Karpas-422 (cell line): ENCODE measurements around the gene CD276. TPM values are rescaled to one million over a fixed set of nuclear protein-coding genes. Genes with fewer than 3 reads are reported as not detected.

Experiments
- DNase-seq: peaks from one replicate; pipeline ENCODE4 v3.0.0-alpha.2; 2015
- H2AFZ ChIP-seq: fragments of 200-600 bp; sonication (generic); 2 replicates; pipeline ENCODE4 v1.6.1; 2014; ENCODE audit warnings: antibody characterized with exemption, low read length, mixed read lengths
- H3K27ac ChIP-seq: fragments of 200-600 bp; sonication (generic); 2 replicates; pipeline ENCODE4 v1.5.1; 2014; ENCODE audit warnings: mild to moderate bottlenecking, low read length, moderate library complexity
- H3K27me3 ChIP-seq: fragments of 200-600 bp; sonication (generic); 2 replicates; pipeline ENCODE4 v1.6.1; 2014; ENCODE audit warnings: low read length, mixed read lengths
- H3K36me3 ChIP-seq: fragments of 200-600 bp; sonication (generic); 2 replicates; pipeline ENCODE4 v1.6.1; 2014; ENCODE audit warnings: low read length, mixed read lengths; ENCODE audit not compliant: insufficient read depth
- H3K4me1 ChIP-seq: fragments of 200-600 bp; sonication (generic); 2 replicates; pipeline ENCODE4 v1.6.1; 2014; ENCODE audit warnings: mild to moderate bottlenecking, low read length, mixed read lengths
- H3K4me2 ChIP-seq: fragments of 200-600 bp; sonication (generic); 2 replicates; pipeline ENCODE4 v1.6.1; 2014; ENCODE audit warnings: low read length, low read depth, mild to moderate bottlenecking; ENCODE audit not compliant: poor library complexity, severe bottlenecking
- H3K4me3 ChIP-seq: fragments of 200-600 bp; sonication (generic); 2 replicates; pipeline ENCODE4 v1.5.1; 2014; ENCODE audit warnings: mild to moderate bottlenecking, antibody characterized with exemption, low read length, mixed read lengths
- H3K79me2 ChIP-seq: fragments of 200-600 bp; sonication (generic); 2 replicates; pipeline ENCODE4 v1.6.1; 2014; ENCODE audit warnings: mild to moderate bottlenecking, low read length, mixed read lengths
- H3K9ac ChIP-seq: fragments of 200-600 bp; sonication (generic); 2 replicates; pipeline ENCODE4 v1.6.0; 2014; ENCODE audit warnings: low read length
- H3K9me2 ChIP-seq: fragments of 200-600 bp; sonication (generic), shearing (Covaris generic); replicated peaks from 2 replicates; pipeline ENCODE4 v1.6.0; 2014; ENCODE audit warnings: mild to moderate bottlenecking, low read length, moderate library complexity; ENCODE audit not compliant: insufficient read depth
- H3K9me3 ChIP-seq: fragments of 300-700, 200-600 bp; sonication (generic); 2 replicates; pipeline ENCODE4 v1.6.1; 2014; ENCODE audit warnings: low read length, mixed read lengths
- H4K20me1 ChIP-seq: fragments of 200-600 bp; sonication (generic); 2 replicates; pipeline ENCODE4 v1.6.1; 2014; ENCODE audit warnings: mild to moderate bottlenecking, antibody characterized with exemption, low read length, low read depth; ENCODE audit not compliant: insufficient read depth
- total RNA-seq: library from RNA; depleted of rRNA; stranded (reverse); fragments of >200 nt; shearing (Covaris generic); gene quantifications from 2 replicates; pipeline ENCODE4 v1.2.3, GENCODE V29; 2014; ENCODE audit warnings: low replicate concordance

The CD276 gene
- total RNA-seq, 1 experiment from 2014 or later, result not detected

- DNase-seq, result no peak
- Histone ChIP-seq H3K4me2 (no peak overlapping the region), H3K9ac (no peak overlapping the region), H3K4me3 (no peak overlapping the region), H2AFZ (no peak overlapping the region), H3K79me2 (no peaks in the 10 kb centered on the region), H3K4me1 (no peaks in the 10 kb centered on the region), H3K9me2 (no peaks in the 10 kb centered on the region), H3K9me3 (no peaks in the 10 kb centered on the region), H3K27ac (no peak overlapping the region), H3K27me3 (no peaks in the 10 kb centered on the region), H3K36me3 (no peaks in the 10 kb centered on the region), H4K20me1 (no peaks in the 10 kb centered on the region)
Observed at GRCh38 chr15:73658645-73659044, 25.5 kb upstream of the CD276 start.

- Histone ChIP-seq H3K79me2 (no peaks in the 10 kb centered on the region), H3K9me3 (no peaks in the 10 kb centered on the region), H2AFZ (no peak overlapping the region), H3K36me3 (no peaks in the 10 kb centered on the region), H3K4me2 (no peak overlapping the region), H3K4me1 (no peaks in the 10 kb centered on the region), H4K20me1 (no peaks in the 10 kb centered on the region), H3K9me2 (no peaks in the 10 kb centered on the region), H3K27me3 (no peaks in the 10 kb centered on the region), H3K9ac (no peak overlapping the region), H3K27ac (no peak overlapping the region), H3K4me3 (no peak overlapping the region)
- DNase-seq, result no peak
Observed at GRCh38 chr15:73660455-73660854, 23.7 kb upstream of the CD276 start.

GRCh38 chr15:73674587-73674986 is 9.6 kb upstream of the CD276 start:
- no peak for DNase-seq
- no peaks in the 10 kb centered on the region for H3K4me1 ChIP-seq
- no peak overlapping the region for H3K9ac ChIP-seq
- no peak overlapping the region for H2AFZ ChIP-seq
- H3K9me2 ChIP-seq, result no peaks in the 10 kb centered on the region
- H3K36me3 ChIP-seq, result no peaks in the 10 kb centered on the region
- H3K4me2 ChIP-seq, result no peak overlapping the region
- H3K27ac ChIP-seq, result no peak overlapping the region
- no peak overlapping the region for H3K4me3 ChIP-seq
- no peaks in the 10 kb centered on the region for H3K9me3 ChIP-seq
- H4K20me1 ChIP-seq, result no peaks in the 10 kb centered on the region
- H3K27me3 ChIP-seq, result no peaks in the 10 kb centered on the region
- no peaks in the 10 kb centered on the region for H3K79me2 ChIP-seq

GRCh38 chr15:73677146-73677607 is 7.0 kb upstream of the CD276 start:
- Histone ChIP-seq H3K36me3 (no peaks in the 10 kb centered on the region), H3K27ac (no peak overlapping the region), H3K9me2 (no peaks in the 10 kb centered on the region), H3K4me2 (no peak overlapping the region), H3K9me3 (no peaks in the 10 kb centered on the region), H4K20me1 (no peaks in the 10 kb centered on the region), H2AFZ (no peak overlapping the region), H3K79me2 (no peaks in the 10 kb centered on the region), H3K4me1 (no peaks in the 10 kb centered on the region), H3K4me3 (no peak overlapping the region), H3K27me3 (no peaks in the 10 kb centered on the region), H3K9ac (no peak overlapping the region)
- peak; percentile 75 for DNase-seq

GRCh38 chr15:73677733-73678132 is 6.5 kb upstream of the CD276 start:
- Histone ChIP-seq H4K20me1 (no peaks in the 10 kb centered on the region), H3K9me2 (no peaks in the 10 kb centered on the region), H3K9me3 (no peaks in the 10 kb centered on the region), H3K4me1 (no peaks in the 10 kb centered on the region), H3K9ac (no peak overlapping the region), H3K4me3 (no peak overlapping the region), H3K27ac (no peak overlapping the region), H2AFZ (no peak overlapping the region), H3K36me3 (no peaks in the 10 kb centered on the region), H3K4me2 (no peak overlapping the region), H3K27me3 (no peaks in the 10 kb centered on the region), H3K79me2 (no peaks in the 10 kb centered on the region)
- DNase-seq, result no peak

- Histone ChIP-seq H3K4me2 (no peak overlapping the region), H3K79me2 (no peaks in the 10 kb centered on the region), H3K4me3 (no peak overlapping the region), H3K9me3 (no peaks in the 10 kb centered on the region), H3K9me2 (no peaks in the 10 kb centered on the region), H3K27me3 (no peaks in the 10 kb centered on the region), H3K27ac (no peak overlapping the region), H2AFZ (no peak overlapping the region), H3K9ac (no peak overlapping the region), H3K36me3 (no peaks in the 10 kb centered on the region), H4K20me1 (no peaks in the 10 kb centered on the region), H3K4me1 (no peaks in the 10 kb centered on the region)
- no peak for DNase-seq
Observed at GRCh38 chr15:73678498-73678897, 5.7 kb upstream of the CD276 start.

- Histone ChIP-seq H3K36me3 (no peaks in the 10 kb centered on the region), H4K20me1 (no peaks in the 10 kb centered on the region), H3K27me3 (no peaks in the 10 kb centered on the region), H3K9me3 (no peaks in the 10 kb centered on the region), H2AFZ (no peak overlapping the region), H3K27ac (no peak overlapping the region), H3K9me2 (no peaks in the 10 kb centered on the region), H3K4me1 (no peaks in the 10 kb centered on the region), H3K4me2 (no peak overlapping the region), H3K9ac (no peak overlapping the region), H3K79me2 (no peaks in the 10 kb centered on the region), H3K4me3 (no peak overlapping the region)
- no peak for DNase-seq
Observed at GRCh38 chr15:73679180-73679579, 5.0 kb upstream of the CD276 start.

GRCh38 chr15:73679964-73680363 is 4.2 kb upstream of the CD276 start:
- no peak overlapping the region for H3K4me3 ChIP-seq
- no peaks in the 10 kb centered on the region for H3K9me2 ChIP-seq
- H3K79me2 ChIP-seq, result no peaks in the 10 kb centered on the region
- no peak overlapping the region for H3K27ac ChIP-seq
- H3K9me3 ChIP-seq, result no peaks in the 10 kb centered on the region
- no peaks in the 10 kb centered on the region for H4K20me1 ChIP-seq
- no peaks in the 10 kb centered on the region for H3K4me1 ChIP-seq
- H2AFZ ChIP-seq, result no peak overlapping the region
- H3K4me2 ChIP-seq, result no peak overlapping the region
- no peaks in the 10 kb centered on the region for H3K27me3 ChIP-seq
- no peaks in the 10 kb centered on the region for H3K36me3 ChIP-seq
- no peak for DNase-seq
- H3K9ac ChIP-seq, result no peak overlapping the region

- no peaks in the 10 kb centered on the region for H4K20me1 ChIP-seq
- DNase-seq, result no peak
- no peaks in the 10 kb centered on the region for H3K36me3 ChIP-seq
- no peaks in the 10 kb centered on the region for H3K9me2 ChIP-seq
- no peak overlapping the region for H3K4me3 ChIP-seq
- H3K9me3 ChIP-seq, result no peaks in the 10 kb centered on the region
- H3K27ac ChIP-seq, result no peak overlapping the region
- no peaks in the 10 kb centered on the region for H3K27me3 ChIP-seq
- H3K9ac ChIP-seq, result no peak overlapping the region
- no peak overlapping the region for H2AFZ ChIP-seq
- no peaks in the 10 kb centered on the region for H3K4me1 ChIP-seq
- H3K79me2 ChIP-seq, result no peaks in the 10 kb centered on the region
- H3K4me2 ChIP-seq, result no peak overlapping the region
Observed at GRCh38 chr15:73680549-73680948, 3.6 kb upstream of the CD276 start.
